GM21619 (cell line): ENCODE data around the gene POLL.
"Not testable (repeated sequence)": the region's sequence is repeated elsewhere in the genome, so short reads cannot be mapped to it uniquely, and the experiment has no call there.

Experiments used
- ATAC-seq: cut with Tn5 transposase; IDR thresholded peaks from one replicate; pipeline ENCODE4 v1.9.1; 2021; ENCODE audit not compliant: unreplicated experiment

The POLL gene

GRCh38 chr10:101587725-101588653 lies at the start of gene POLL, which contains the start of gene DPCD:
Gene POLL (minus strand): TSS chr10:101588257. CDS start chr10:101587360, 897 bp downstream.
Gene DPCD (plus strand): TSS chr10:101588321. CDS start chr10:101588337, 16 bp downstream.
- ATAC-seq = peak; percentile 98

GRCh38 chr10:101633510-101633909 lies 45.5 kb upstream of the POLL start:
- ATAC-seq = not testable (repeated sequence)

- ATAC-seq = no peak
These were observed 43.9 kb upstream of the POLL start for GRCh38 chr10:101631821-101632475.

DNA sequence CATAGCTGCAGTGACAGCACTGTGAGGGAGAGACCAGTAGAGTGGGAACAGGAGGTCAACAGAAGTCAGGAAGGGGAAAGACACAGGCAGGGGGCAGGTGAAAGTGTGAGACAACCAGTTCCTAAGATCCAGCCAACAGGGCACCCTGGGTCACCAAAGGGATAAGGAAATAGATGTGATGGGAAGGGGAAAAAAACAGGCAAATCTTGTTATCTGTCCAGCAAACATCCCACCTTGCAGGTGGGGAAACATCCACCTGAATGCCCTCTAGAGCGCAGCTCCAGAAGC lies 42.5 kb upstream of the POLL start:
- ATAC-seq = no peak

DNA sequence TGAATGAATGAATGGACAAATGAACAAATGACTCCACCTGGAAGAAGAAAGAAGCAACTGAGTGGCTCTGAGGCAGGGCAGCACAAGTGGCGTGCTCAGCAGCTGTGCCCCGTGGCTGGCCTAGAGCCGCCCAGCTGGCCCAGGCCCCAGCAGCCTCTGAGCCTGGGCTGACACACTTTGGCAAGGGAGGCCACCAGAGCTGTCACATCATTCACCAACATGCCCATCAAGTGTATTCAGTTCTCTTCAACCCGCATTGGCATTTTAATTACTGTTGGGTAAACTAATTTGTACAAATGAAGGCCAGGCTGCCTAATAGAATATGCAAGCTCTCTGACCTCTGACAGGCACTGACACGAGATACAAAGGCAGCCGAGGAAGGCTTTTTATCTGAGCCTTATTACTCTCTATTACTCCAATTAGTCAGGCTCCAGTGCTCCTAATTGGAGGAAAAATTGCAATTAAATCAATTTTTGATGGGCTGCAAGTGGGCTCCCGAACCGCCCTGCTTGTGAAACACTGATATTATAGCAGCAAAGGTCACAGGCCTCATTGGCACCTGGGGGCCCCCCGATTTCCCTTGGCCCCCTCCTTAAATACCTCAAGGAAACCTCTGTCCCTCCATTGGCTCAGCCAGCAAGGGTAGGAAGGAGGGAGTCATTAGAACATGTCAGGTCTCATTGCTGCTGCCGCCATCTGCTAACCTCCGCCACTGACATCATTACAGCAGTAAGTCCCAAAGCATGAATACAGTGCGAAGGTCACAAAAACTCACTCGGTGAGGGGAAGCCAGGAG lies 42.0 kb upstream of the POLL start:
- ATAC-seq = no peak

GRCh38 chr10:101625821-101626412 lies 37.9 kb upstream of the POLL start:
- no peak for ATAC-seq

DNA sequence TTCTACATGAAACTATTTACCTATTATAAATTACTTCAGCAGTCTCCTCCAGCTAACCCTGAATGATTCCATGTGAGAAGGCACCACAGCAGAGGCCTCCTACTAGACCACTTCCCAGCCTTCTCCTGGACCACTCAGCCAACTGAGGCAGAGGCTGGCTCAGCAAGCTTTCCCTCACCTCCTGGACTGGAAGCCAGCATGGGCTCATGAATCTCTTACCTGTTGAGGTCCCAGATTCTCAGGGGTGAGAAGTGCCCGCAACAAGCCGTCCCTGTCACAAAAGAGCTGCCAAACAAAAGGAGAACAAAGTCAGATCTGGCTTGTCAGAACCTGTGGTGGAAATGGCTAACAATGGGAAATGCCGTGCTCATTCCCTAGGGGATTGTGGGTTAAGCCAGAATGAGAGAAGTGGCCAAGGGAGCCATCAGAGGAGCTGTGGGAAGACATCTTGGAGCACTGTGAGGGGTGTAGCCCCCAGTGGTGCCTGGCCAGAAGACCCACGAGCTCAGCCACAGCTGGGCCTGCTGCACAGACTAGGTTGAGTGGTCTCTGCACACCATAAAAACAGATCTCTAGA lies 36.6 kb upstream of the POLL start:
- no peak for ATAC-seq

GRCh38 chr10:101623528-101623927 lies 35.5 kb upstream of the POLL start:
- ATAC-seq = no peak

- ATAC-seq = no peak
These were observed 31.9 kb upstream of the POLL start for GRCh38 chr10:101619983-101620382.

GRCh38 chr10:101618871-101619270 lies 30.8 kb upstream of the POLL start:
- no peak for ATAC-seq

DNA sequence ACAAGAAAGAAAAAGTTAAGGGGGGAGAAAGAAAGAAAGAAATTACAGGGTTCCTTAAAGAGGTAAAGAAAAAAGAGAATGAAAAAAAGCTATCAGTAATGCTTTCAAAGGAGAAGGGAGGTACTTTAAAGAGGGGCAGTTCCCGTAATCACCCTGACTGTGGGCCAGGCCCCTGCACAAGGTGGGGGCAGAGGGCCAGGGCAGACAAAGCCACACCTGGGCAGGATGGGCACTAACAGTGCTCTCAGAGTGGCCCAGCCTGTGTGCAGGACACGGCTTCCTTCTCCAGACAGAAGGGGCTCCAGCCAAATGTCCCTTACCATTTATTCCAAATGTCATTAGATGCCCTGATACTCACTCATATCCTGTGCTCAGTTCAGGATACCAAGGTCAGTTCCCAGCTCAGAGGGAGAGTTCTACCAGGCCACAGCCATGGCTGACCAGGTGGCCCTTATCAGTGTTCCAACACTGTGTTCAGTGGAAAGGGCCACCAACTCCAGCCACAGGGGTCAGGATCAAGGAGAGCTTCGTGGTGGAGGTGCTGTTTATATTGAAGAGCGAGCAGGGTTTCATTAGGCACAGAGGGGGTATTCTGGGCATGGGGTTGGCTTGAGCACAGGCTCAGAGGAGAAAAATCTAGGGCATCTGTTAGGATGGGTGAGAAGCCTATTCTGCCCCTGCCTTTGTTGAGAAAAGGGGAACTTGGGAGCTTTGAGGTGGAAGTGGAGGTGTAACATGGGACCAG lies 29.9 kb upstream of the POLL start:
- ATAC-seq = no peak

GRCh38 chr10:101617102-101617823 lies 29.2 kb upstream of the POLL start:
- ATAC-seq = no peak

DNA sequence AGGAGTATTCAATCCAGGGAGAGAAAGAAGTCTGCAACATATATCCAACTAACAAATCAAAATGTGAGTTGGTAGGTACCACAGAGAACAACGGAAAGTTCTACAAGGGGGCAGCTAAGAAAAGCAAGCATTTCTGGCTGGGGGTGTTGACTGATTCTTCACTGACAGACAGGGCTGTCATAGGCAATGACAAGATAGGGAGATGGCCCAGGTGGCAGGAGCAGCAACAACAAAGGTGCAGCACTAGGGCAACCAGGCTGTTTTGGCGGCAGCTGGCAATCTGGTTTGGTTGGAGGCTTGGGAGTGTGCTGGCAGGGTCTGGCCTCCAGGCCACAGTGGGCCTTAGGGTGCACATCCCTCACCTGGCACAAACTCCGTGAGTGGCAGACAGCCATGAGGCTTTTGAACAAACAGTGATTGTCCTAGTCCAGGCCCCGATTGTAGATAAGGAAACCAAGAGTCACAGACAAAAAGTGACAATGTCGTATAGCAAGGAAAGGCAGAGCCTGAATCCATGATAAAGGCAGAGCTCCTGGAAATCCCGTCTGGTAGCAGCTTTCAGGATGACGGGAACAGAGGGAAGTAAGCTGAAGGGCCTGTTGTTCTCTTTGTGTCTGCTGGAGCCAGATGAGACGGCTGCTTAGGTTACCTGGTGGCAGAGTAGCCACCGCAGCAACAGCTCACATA lies 28.5 kb upstream of the POLL start:
- ATAC-seq = no peak

DNA sequence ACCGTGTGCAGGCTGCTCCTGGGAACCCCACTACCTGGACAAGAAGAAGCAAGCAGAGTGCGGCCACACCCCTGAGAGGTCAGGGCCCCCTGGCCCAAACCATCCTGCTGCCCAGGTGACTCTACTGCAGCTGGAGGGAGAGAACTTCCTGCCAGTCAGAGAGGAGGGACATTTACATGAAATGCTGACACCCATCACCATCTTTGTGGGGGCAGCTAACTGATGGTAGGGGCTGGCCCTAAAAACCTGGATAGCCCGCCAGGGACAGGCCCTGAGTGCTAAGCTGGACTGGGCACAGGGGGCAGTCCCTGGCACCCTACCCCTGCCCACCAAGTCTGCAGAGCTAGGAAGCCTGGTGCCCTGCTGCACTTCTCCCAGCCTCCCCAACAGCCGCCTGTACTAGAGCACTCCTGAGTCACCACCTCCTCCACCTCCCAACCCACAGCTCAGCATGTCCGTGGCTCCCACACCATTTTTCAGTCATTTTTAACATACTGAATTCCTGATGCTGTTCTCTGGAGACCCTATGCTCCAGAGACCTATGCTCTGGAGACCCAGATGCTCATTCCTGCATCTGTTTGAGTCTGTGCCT lies 27.6 kb upstream of the POLL start:
- no peak for ATAC-seq

GRCh38 chr10:101614663-101615524 lies 26.8 kb upstream of the POLL start:
- ATAC-seq = no peak

DNA sequence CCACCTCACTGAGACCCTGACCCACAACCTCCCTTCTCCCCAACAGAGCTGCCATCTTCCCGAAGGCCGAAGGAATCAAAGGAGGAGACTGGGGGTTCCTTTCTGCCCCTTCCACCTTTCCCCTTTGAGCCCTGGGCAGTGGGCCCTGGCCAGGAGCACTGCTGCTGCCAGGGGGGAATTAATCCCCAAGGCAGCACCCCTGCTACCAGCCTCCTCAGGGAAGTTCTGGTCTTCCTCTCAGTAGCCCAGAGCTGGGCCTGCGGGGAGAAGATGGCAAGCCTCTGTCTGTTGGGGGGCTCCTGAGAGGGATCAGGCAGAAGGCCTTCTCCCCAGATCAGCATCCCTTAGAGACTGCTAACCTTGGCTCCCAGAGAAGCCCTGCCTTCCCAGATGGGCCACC lies 25.6 kb upstream of the POLL start:
- ATAC-seq = no peak

GRCh38 chr10:101612872-101613271 lies 24.8 kb upstream of the POLL start:
- ATAC-seq = no peak

GRCh38 chr10:101612086-101612485 lies 24.0 kb upstream of the POLL start:
- ATAC-seq = no peak
